Neural cell (in vitro differentiated cells): Measurements from ENCODE around the gene SIX3. TPM values are rescaled to one million over a fixed set of nuclear protein-coding genes. Genes with fewer than 3 reads are reported as not detected.

Experiments
- H2AFZ ChIP-seq: fragments of 200-600, 300-800 bp; sonication (generic), shearing (Covaris generic); 2 replicates; pipeline ENCODE4 v1.6.0; 2014; ENCODE audit warnings: low read depth, mild to moderate bottlenecking, antibody characterized with exemption, low read length, moderate library complexity
- H3F3A ChIP-seq: fragments of 200-600 bp; shearing (Covaris generic); 2 replicates; pipeline ENCODE4 v1.6.1; 2016; ENCODE audit warnings: mild to moderate bottlenecking, moderate library complexity, mixed read lengths, antibody characterized with exemption, low read length; ENCODE audit not compliant: insufficient read depth, poor library complexity, severe bottlenecking
- H3K27ac ChIP-seq: fragments of 200-600, 300-800 bp; sonication (generic), shearing (Covaris generic); 2 replicates; pipeline ENCODE4 v1.5.1; 2014; ENCODE audit warnings: mild to moderate bottlenecking, low read length, moderate library complexity
- H3K27me3 ChIP-seq: fragments of 300-800, 200-600 bp; sonication (generic), shearing (Covaris generic); 2 replicates; pipeline ENCODE4 v1.6.0; 2014; ENCODE audit warnings: mild to moderate bottlenecking, low read depth, low read length, moderate library complexity; ENCODE audit not compliant: insufficient read depth
- H3K36me3 ChIP-seq: fragments of 300-800, 200-600 bp; sonication (generic), shearing (Covaris generic); 2 replicates; pipeline ENCODE4 v1.5.1; 2014; ENCODE audit warnings: mild to moderate bottlenecking, antibody characterized with exemption, low read length, moderate library complexity; ENCODE audit not compliant: insufficient read depth
- H3K4me2 ChIP-seq: fragments of 300-800, 200-600 bp; sonication (generic), shearing (Covaris generic); 2 replicates; pipeline ENCODE4 v1.6.0; 2014; ENCODE audit warnings: mild to moderate bottlenecking, low read length
- H3K4me3 ChIP-seq: fragments of 300-800, 200-600 bp; sonication (generic), shearing (Covaris generic); 2 replicates; pipeline ENCODE4 v1.5.1; 2014; ENCODE audit warnings: mild to moderate bottlenecking, low read length, moderate library complexity
- H3K79me2 ChIP-seq: fragments of 200-600 bp; shearing (Covaris generic); replicated peaks from 2 replicates; pipeline ENCODE4 v1.6.0; 2014; ENCODE audit warnings: mild to moderate bottlenecking, low read length, moderate library complexity; ENCODE audit not compliant: insufficient read depth
- H3K9ac ChIP-seq: fragments of 300-800, 200-600 bp; sonication (generic), shearing (Covaris generic); 2 replicates; pipeline ENCODE4 v1.6.1; 2016; ENCODE audit warnings: mild to moderate bottlenecking, low read length, mixed read lengths
- H3K9me2 ChIP-seq: fragments of 200-600 bp; shearing (Covaris generic); 2 replicates; pipeline ENCODE4 v1.6.1; 2016; ENCODE audit warnings: mild to moderate bottlenecking, low read length, mixed read lengths; ENCODE audit not compliant: insufficient read depth
- H3K9me3 ChIP-seq: fragments of 200-600, 300-800 bp; sonication (generic), shearing (Covaris generic); 2 replicates; pipeline ENCODE4 v1.6.1; 2016; ENCODE audit warnings: mild to moderate bottlenecking, mixed run types, low read length, moderate library complexity, mixed read lengths
- H4K20me1 ChIP-seq: fragments of 200-600 bp; shearing (Covaris generic); 2 replicates; pipeline ENCODE4 v1.6.1; 2016; ENCODE audit warnings: mild to moderate bottlenecking, mixed run types; ENCODE audit not compliant: insufficient read depth
- CTCF ChIP-seq: fragments of 450-650 bp; IDR thresholded peaks from 2 replicates; pipeline ENCODE4 v1.5.1; 2014; ENCODE audit warnings: antibody characterized with exemption, mild to moderate bottlenecking, moderate library complexity; ENCODE audit not compliant: poor library complexity, severe bottlenecking
- EP300 ChIP-seq: fragments of 450-650 bp; conservative IDR thresholded peaks from 2 replicates; pipeline ENCODE4 v1.6.1; 2014; ENCODE audit warnings: antibody characterized with exemption, mild to moderate bottlenecking, moderate library complexity; ENCODE audit not compliant: poor library complexity, severe bottlenecking
- EZH2 ChIP-seq: fragments of 200-600, 300-800 bp; shearing (Covaris generic), sonication (generic); IDR thresholded peaks from 2 replicates; pipeline ENCODE4 v1.6.1; 2014; ENCODE audit warnings: antibody characterized with exemption, low read length, borderline replicate concordance, mild to moderate bottlenecking; ENCODE audit not compliant: insufficient read depth, poor library complexity, severe bottlenecking
- MXI1 ChIP-seq: fragments of 450-650 bp; conservative IDR thresholded peaks from 2 replicates; pipeline ENCODE4 v1.6.1; 2014; ENCODE audit warnings: antibody characterized with exemption, mild to moderate bottlenecking; ENCODE audit not compliant: poor library complexity, severe bottlenecking
- POLR2AphosphoS5 ChIP-seq: IDR thresholded peaks from 2 replicates; pipeline ENCODE4 v1.6.1; 2012
- RAD21 ChIP-seq: fragments of 450-650 bp; conservative IDR thresholded peaks from 2 replicates; pipeline ENCODE4 v1.6.1; 2014; ENCODE audit warnings: antibody characterized with exemption, mild to moderate bottlenecking, moderate library complexity
- REST ChIP-seq: IDR thresholded peaks from 2 replicates; pipeline ENCODE4 v1.6.1; 2012; ENCODE audit warnings: borderline replicate concordance
- SMC3 ChIP-seq: fragments of 450-650 bp; conservative IDR thresholded peaks from 2 replicates; pipeline ENCODE4 v1.6.1; 2014; ENCODE audit warnings: antibody characterized with exemption, mild to moderate bottlenecking, moderate library complexity; ENCODE audit not compliant: poor library complexity
- TAF1 ChIP-seq: IDR thresholded peaks from 2 replicates; pipeline ENCODE4 v1.6.1; 2012; ENCODE audit warnings: low read depth
- polyA minus RNA-seq: library from RNA; depleted of rRNA, polyadenylated mRNA; stranded (reverse); fragments of >200 nt; gene quantifications from 2 replicates; pipeline ENCODE4 v1.2.3, GENCODE V29; 2014
- polyA plus RNA-seq: library from polyadenylated mRNA; depleted of rRNA; stranded (reverse); fragments of >200 nt; gene quantifications from 2 replicates; pipeline ENCODE4 v1.2.3, GENCODE V29; 2014

SIX3 gene
- polyA plus RNA-seq, result 8.7 and 9.8 TPM in 2 replicates
- 11.2 and 13.8 TPM in 2 replicates for polyA minus RNA-seq

DNA sequence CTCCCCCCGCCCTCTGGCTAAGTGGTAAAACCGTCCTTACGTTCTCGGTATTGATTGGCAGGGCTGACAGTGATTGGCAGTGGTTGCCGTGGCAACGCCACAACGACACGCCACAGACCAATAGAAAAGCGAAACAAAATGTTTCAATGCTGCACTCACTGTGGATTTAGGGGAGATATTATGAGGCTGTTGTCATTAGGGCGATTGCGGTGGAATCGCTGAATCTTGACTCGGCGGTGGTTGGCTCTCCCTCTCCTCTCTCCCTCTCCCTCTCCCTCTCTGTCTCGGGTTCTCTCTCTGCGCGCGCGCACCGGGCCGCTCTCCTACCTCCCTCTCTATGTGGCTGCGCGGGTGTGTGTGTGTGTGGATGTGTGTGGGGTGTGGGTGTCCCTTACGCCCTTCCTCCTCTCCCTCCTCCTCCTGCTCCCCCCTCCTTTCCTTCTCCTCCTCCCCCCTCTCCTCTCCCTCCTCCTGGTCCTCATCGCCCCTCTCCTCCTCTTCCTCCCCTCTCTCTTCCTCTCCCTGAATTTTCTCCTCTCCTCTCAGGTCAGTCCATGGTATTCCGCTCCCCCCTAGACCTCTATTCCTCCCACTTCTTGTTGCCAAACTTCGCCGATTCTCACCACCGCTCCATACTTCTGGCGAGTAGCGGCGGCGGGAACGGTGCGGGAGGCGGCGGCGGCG lies at the start of gene SIX3:
TSS of gene SIX3 (plus strand) at position 152 of the 684 bp plus-strand sequence. CDS start at position 555, 403 bp downstream.
- H3K9ac ChIP-seq, result peak within 1 kb of the TSS; percentile 80

DNA sequence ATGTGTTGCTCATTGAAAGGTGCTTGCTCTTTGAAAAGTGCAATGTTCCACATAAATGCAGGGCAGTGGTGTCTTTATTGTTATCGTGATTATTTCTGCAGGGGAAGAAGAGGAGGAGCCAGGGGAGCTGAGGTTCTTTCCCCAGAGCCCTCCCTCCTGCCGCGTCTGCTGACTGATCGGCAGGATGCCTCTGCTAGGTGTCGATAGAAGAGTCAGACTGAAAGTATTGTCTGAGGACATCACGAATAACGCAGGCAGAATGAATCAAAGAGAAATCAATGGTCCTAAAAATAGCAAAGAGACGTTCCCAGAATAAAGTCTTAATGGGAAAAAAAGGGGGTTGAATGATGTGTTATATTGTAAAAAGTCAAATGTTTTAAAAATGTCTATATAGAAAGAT lies 47.4 kb upstream of the SIX3 start:
- no peak overlapping the region for H3K9ac ChIP-seq
- no peak overlapping the region for H3K27ac ChIP-seq
- no peaks in the 10 kb centered on the region for H4K20me1 ChIP-seq
- no peaks in the 10 kb centered on the region for H3F3A ChIP-seq
- H3K4me3 ChIP-seq, result no peak overlapping the region
- no peak overlapping the region for H3K4me2 ChIP-seq
- H2AFZ ChIP-seq, result no peak overlapping the region
- no peaks in the 10 kb centered on the region for H3K9me2 ChIP-seq
- H3K36me3 ChIP-seq, result no peaks in the 10 kb centered on the region
- no peaks in the 10 kb centered on the region for H3K79me2 ChIP-seq
- H3K27me3 ChIP-seq, result no peaks in the 10 kb centered on the region
- no peaks in the 10 kb centered on the region for H3K9me3 ChIP-seq
- TF ChIP-seq EZH2 (no peak), TAF1 (no peak), MXI1 (no peak), REST (no peak), CTCF (no peak)

More for the DNA sequence above, at the start of gene SIX3:
- Histone ChIP-seq H3K9me3 (no peaks in the 10 kb centered on the region), H3K36me3 (no peaks in the 10 kb centered on the region), H3K27ac (peak within 1 kb of the TSS; percentile 83), H4K20me1 (no peaks in the 10 kb centered on the region), H3K9me2 (no peaks in the 10 kb centered on the region), H3K79me2 (peaks cover 85% of the 10 kb centered on the region), H2AFZ (peak within 1 kb of the TSS; percentile 38), H3K4me2 (peak within 1 kb of the TSS; percentile 73), H3F3A (peaks cover 2% of the 10 kb centered on the region), H3K4me3 (peak within 1 kb of the TSS; percentile 84), H3K27me3 (peaks cover 77% of the 10 kb centered on the region)
- TF ChIP-seq POLR2AphosphoS5 (peak; percentile 65), EP300 (peak; percentile 98), REST (peak; percentile 52), RAD21 (peak; percentile 31), EZH2 (no peak), TAF1 (no peak), CTCF (no peak), SMC3 (peak; percentile 28)
